ENCODE data around the gene SGMS1.

The SGMS1 gene

DNA sequence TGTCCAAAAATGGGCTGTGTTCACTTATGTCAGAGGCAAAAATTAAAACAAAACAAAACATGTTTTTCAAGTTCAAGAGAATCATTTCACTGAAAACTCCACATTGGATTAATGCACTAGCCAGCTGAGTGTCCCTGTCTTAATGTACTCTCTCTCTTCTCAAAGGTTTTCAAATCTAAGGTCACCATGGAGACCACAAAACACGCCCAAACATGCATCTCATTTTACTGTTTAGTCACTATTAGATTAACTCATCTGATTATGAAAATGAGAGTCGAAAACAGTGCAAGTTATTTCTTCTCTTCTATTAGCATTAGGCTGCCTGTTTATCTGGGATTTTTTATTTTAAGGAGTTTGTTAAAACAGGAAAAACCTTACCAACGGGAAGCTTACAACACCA, 301.7 kb downstream of the SGMS1 start:
- peak; percentile 37 for DNase-seq
- Histone ChIP-seq H3K36me3 (replicated peaks) (no peaks in the 10 kb centered on the region), H3K27me3 (replicated peaks) (no peaks in the 10 kb centered on the region), H3K4me3 (ENCODE audit: low read depth, low read length) (no peak overlapping the region), H3K27ac (no peak overlapping the region)
- in situ Hi-C loops (cut with HindIII; ENCODE audit: low pct_ligation_motif_present, low sequenced_read_pairs) = no loop called here
- TF ChIP-seq, protein P1, sequence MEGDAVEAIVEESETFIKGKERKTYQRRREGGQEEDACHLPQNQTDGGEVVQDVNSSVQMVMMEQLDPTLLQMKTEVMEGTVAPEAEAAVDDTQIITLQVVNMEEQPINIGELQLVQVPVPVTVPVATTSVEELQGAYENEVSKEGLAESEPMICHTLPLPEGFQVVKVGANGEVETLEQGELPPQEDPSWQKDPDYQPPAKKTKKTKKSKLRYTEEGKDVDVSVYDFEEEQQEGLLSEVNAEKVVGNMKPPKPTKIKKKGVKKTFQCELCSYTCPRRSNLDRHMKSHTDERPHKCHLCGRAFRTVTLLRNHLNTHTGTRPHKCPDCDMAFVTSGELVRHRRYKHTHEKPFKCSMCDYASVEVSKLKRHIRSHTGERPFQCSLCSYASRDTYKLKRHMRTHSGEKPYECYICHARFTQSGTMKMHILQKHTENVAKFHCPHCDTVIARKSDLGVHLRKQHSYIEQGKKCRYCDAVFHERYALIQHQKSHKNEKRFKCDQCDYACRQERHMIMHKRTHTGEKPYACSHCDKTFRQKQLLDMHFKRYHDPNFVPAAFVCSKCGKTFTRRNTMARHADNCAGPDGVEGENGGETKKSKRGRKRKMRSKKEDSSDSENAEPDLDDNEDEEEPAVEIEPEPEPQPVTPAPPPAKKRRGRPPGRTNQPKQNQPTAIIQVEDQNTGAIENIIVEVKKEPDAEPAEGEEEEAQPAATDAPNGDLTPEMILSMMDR (IDR thresholded peaks at IDR 0.05; ENCODE audit: low read depth, low read length, missing control alignments) = no peak

DNA sequence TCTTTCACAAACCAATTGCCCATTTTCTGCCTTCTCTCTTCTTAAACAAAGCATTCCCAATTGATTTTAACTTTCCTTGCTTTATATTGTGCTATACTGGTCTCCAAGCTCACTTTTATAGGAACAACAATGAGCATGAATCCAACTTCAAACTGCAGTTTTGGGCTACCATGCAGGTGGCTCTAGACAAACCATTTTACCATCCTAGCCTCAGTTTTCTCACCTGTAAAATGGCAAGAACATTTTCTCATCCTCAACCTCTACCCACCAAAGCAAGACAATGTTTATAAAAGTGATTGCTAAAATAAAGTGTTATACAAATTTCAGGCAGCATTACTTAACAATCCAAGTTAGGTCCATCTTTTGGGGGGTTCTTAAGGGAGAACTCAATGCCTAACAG, 305.6 kb downstream of the SGMS1 start:
- TF ChIP-seq, protein P1 (IDR thresholded peaks at IDR 0.05; ENCODE audit: low read depth, low read length, missing control alignments) = no peak
- DNase-seq = no peak
- Histone ChIP-seq H3K27me3 (replicated peaks) (no peaks in the 10 kb centered on the region), H3K4me3 (ENCODE audit: low read depth, low read length) (no peak overlapping the region), H3K36me3 (replicated peaks) (no peaks in the 10 kb centered on the region), H3K27ac (no peak overlapping the region)
- in situ Hi-C loops (cut with HindIII; ENCODE audit: low pct_ligation_motif_present, low sequenced_read_pairs) = no loop called here

DNA sequence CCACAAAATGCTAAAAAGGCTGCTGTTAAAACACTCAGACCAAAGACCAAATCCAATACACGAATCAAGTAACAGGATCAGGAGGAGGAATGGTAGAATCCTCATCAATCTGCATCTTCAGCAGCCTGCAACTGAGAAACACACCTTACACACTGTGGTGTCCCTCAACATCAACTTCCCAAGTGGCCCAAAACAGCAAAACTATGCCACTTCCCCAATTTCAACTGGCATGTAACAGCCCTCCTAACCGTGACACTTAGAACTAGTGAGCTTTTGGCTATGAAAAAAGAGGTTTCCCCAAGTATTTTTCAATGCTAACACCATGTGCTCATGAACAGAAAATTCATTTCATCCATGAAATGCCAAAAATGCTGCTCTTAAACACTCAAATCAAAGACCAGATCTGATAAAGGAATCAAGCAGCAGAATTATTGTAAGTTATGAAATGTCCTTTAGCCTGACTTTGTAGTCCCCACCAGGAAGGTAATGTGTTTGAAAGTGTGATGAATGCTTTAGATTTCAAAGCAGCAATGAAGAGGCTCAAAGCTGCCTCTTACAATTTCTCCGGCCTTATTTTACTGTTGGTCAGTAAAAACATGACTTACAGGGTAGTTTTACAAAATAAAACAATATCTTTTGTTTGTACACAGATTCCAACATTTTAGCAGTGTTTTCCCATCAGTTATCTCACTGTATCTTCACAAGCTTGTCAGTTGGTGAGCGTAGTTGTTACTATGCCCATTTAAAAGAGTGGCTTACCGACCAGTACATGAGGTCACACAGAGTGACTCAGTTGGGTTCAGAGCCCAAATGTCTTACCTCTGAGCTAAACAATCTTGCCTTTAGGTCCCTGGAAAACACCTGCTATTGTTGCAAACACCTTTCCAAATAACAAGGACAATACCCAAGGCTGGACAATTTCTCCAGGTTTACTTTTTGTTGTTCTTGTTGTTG, 306.8 kb downstream of the SGMS1 start:
- DNase-seq = no peak
- in situ Hi-C loops (cut with HindIII; ENCODE audit: low pct_ligation_motif_present, low sequenced_read_pairs) = no loop called here
- no peaks in the 10 kb centered on the region for H3K27me3 ChIP-seq (replicated peaks)
- TF ChIP-seq, protein P1 (IDR thresholded peaks at IDR 0.05; ENCODE audit: low read depth, low read length, missing control alignments) = no peak
- no peaks in the 10 kb centered on the region for H3K36me3 ChIP-seq (replicated peaks)
- no peak overlapping the region for H3K27ac ChIP-seq
- H3K4me3 ChIP-seq (ENCODE audit: low read depth, low read length) = no peak overlapping the region

DNA sequence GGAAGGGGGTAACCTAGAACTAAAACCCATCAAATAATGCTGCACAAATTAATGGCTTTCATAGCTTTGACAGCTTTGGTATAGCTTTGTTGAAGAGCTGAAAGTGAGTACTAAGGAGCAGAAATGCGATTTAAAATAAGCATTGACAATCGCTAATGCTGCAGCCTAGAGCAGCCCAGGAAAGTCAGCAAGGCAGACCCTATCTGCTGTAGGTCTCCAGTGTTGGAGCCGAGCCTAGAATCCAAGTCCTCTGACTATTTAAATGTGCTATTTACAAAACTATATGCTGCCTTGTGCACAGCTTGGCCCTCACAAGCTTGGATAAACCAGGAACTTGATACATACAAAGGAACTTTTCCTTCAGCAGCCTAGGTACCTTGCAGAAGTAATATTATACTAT, 307.6 kb downstream of the SGMS1 start:
- no peak for DNase-seq
- in situ Hi-C loops (cut with HindIII; ENCODE audit: low pct_ligation_motif_present, low sequenced_read_pairs) = no loop called here
- Histone ChIP-seq H3K27me3 (replicated peaks) (no peaks in the 10 kb centered on the region), H3K27ac (no peak overlapping the region), H3K4me3 (ENCODE audit: low read depth, low read length) (no peak overlapping the region), H3K36me3 (replicated peaks) (no peaks in the 10 kb centered on the region)
- TF ChIP-seq, protein P1 (IDR thresholded peaks at IDR 0.05; ENCODE audit: low read depth, low read length, missing control alignments) = no peak

DNA sequence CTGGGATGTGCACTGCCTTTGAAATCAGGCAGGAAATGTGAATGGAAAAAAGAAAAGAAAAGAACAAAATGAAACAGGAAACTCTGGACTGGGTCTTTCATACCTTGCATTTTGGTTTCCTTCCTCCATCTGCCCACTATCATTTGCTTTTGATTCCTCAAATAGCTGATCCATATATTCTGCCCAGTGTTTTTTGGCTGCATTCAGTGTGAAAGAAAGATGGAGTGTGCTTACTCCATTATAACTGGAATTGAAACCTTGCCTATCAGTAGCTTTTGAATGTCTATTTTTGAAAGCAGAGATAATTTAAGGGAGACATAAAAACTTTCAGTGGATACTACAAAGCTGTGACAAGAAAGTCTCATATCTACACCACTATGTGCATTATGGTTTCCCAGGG, 308.3 kb downstream of the SGMS1 start:
- in situ Hi-C loops (cut with HindIII; ENCODE audit: low pct_ligation_motif_present, low sequenced_read_pairs) = no loop called here
- H3K27ac ChIP-seq = no peak overlapping the region
- no peak for DNase-seq
- TF ChIP-seq, protein P1 (IDR thresholded peaks at IDR 0.05; ENCODE audit: low read depth, low read length, missing control alignments) = no peak
- no peaks in the 10 kb centered on the region for H3K27me3 ChIP-seq (replicated peaks)
- peaks cover 4% of the 10 kb centered on the region for H3K36me3 ChIP-seq (replicated peaks)
- H3K4me3 ChIP-seq (ENCODE audit: low read depth, low read length) = no peak overlapping the region

All from brain microvascular endothelial cell (primary cell).